ENCODE measurements around the gene GAD1. TPM values are rescaled to one million over a fixed set of nuclear protein-coding genes. Genes with fewer than 3 reads are reported as not detected.

Gene GAD1
- total RNA-seq, 1 donor from 2014 or later: 0.43 TPM

- DNase-seq (ENCODE audit: low spot score, unreplicated experiment): no peak
Observed at GRCh38 chr2:170822290-170823087, 5.8 kb downstream of the GAD1 start.

GRCh38 chr2:170823088-170823897 is 6.6 kb downstream of the GAD1 start:
- no peaks in the 10 kb centered on the region for H3K36me3 Mint-ChIP-seq (ENCODE audit: insufficient read depth)
- H3K27me3 Mint-ChIP-seq: peaks cover 86% of the 10 kb centered on the region
- peaks cover 16% of the 10 kb centered on the region for H3K4me1 Mint-ChIP-seq (ENCODE audit: low read depth)
- no peak overlapping the region for H3K27ac Mint-ChIP-seq
- DNase-seq (ENCODE audit: low spot score, unreplicated experiment): no peak
- peak overlapping the region; percentile 55 for H3K4me3 Mint-ChIP-seq (ENCODE audit: low read depth)
- TF ChIP-seq CTCF (IDR thresholded peaks at IDR 0.05; ENCODE audit: unreplicated experiment): no peak
- H3K9me3 Mint-ChIP-seq (ENCODE audit: low read depth): no peaks in the 10 kb centered on the region

More at GRCh38 chr2:170822290-170823087, 5.8 kb downstream of the GAD1 start:
- no peaks in the 10 kb centered on the region for H3K36me3 Mint-ChIP-seq (ENCODE audit: insufficient read depth)
- peaks cover 90% of the 10 kb centered on the region for H3K27me3 Mint-ChIP-seq
- peaks cover 19% of the 10 kb centered on the region for H3K4me1 Mint-ChIP-seq (ENCODE audit: low read depth)
- TF ChIP-seq CTCF (IDR thresholded peaks at IDR 0.05; ENCODE audit: unreplicated experiment): peak; percentile 54
- no peaks in the 10 kb centered on the region for H3K9me3 Mint-ChIP-seq (ENCODE audit: low read depth)
- peak overlapping the region; percentile 58 for H3K4me3 Mint-ChIP-seq (ENCODE audit: low read depth)
- no peak overlapping the region for H3K27ac Mint-ChIP-seq

- Mint-ChIP-seq H3K27me3 (peaks cover 82% of the 10 kb centered on the region), H3K27ac (no peak overlapping the region), H3K4me3 (ENCODE audit: low read depth) (no peak overlapping the region), H3K9me3 (ENCODE audit: low read depth) (no peaks in the 10 kb centered on the region), H3K36me3 (ENCODE audit: insufficient read depth) (no peaks in the 10 kb centered on the region), H3K4me1 (ENCODE audit: low read depth) (peaks cover 10% of the 10 kb centered on the region)
- no peak for DNase-seq (ENCODE audit: low spot score, unreplicated experiment)
- no peak for TF ChIP-seq CTCF (IDR thresholded peaks at IDR 0.05; ENCODE audit: unreplicated experiment)
Observed at GRCh38 chr2:170823898-170824215, 7.2 kb downstream of the GAD1 start.

GRCh38 chr2:170824526-170825015 is 7.9 kb downstream of the GAD1 start:
- H3K27ac Mint-ChIP-seq: no peak overlapping the region
- peaks cover 8% of the 10 kb centered on the region for H3K4me1 Mint-ChIP-seq (ENCODE audit: low read depth)
- TF ChIP-seq CTCF (IDR thresholded peaks at IDR 0.05; ENCODE audit: unreplicated experiment): no peak
- peaks cover 80% of the 10 kb centered on the region for H3K27me3 Mint-ChIP-seq
- no peak overlapping the region for H3K4me3 Mint-ChIP-seq (ENCODE audit: low read depth)
- no peaks in the 10 kb centered on the region for H3K36me3 Mint-ChIP-seq (ENCODE audit: insufficient read depth)
- H3K9me3 Mint-ChIP-seq (ENCODE audit: low read depth): no peaks in the 10 kb centered on the region
- DNase-seq (ENCODE audit: low spot score, unreplicated experiment): no peak

GRCh38 chr2:170827841-170828532 is 11.3 kb downstream of the GAD1 start:
- Mint-ChIP-seq H3K27ac (no peak overlapping the region), H3K36me3 (ENCODE audit: insufficient read depth) (no peaks in the 10 kb centered on the region), H3K4me3 (ENCODE audit: low read depth) (no peak overlapping the region), H3K4me1 (ENCODE audit: low read depth) (no peaks in the 10 kb centered on the region), H3K9me3 (ENCODE audit: low read depth) (no peaks in the 10 kb centered on the region), H3K27me3 (peaks cover 56% of the 10 kb centered on the region)
- no peak for TF ChIP-seq CTCF (IDR thresholded peaks at IDR 0.05; ENCODE audit: unreplicated experiment)
- DNase-seq (ENCODE audit: low spot score, unreplicated experiment): no peak

All from progenitor cell of endocrine pancreas (in vitro differentiated cells).